Measurements from ENCODE around the gene EPS8L3.

DNA sequence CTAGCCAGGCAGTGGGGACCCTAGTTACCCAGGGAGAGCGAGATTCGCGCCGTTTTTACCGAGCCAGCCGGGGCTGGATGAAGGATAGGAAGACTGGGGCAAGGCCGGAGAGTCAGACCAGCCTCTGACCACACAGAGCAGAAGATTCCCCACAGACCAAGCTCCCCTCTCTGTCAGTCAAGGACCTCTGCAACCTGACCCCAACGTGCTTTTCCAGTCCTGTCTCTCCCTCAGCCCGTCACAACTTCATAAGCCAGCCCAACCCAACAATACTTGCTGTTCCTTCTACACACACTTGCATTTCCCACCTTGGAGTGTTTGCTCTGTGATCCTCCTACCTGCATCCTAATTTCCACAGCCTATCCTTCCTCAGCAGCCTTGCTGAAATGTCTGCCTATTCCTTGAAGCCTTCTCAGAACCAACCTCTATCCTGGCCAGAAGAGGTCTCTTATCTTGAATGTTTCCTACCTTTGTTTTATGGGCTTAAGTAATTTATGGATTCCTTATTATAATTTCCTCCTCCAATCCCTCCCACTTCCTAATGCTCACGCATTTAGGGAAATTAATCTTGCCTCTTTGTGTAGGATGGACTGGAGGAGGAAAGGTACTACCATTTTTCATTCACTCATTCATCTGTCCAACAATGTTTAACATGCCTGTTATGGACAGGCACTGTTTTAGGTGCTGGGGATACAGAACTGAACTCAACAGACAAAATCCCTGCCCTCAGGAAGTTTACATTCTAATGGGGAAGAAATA lies 22.9 kb downstream of the EPS8L3 start, which contains the start of gene GSTM3:
- TF ChIP-seq, protein P1, sequence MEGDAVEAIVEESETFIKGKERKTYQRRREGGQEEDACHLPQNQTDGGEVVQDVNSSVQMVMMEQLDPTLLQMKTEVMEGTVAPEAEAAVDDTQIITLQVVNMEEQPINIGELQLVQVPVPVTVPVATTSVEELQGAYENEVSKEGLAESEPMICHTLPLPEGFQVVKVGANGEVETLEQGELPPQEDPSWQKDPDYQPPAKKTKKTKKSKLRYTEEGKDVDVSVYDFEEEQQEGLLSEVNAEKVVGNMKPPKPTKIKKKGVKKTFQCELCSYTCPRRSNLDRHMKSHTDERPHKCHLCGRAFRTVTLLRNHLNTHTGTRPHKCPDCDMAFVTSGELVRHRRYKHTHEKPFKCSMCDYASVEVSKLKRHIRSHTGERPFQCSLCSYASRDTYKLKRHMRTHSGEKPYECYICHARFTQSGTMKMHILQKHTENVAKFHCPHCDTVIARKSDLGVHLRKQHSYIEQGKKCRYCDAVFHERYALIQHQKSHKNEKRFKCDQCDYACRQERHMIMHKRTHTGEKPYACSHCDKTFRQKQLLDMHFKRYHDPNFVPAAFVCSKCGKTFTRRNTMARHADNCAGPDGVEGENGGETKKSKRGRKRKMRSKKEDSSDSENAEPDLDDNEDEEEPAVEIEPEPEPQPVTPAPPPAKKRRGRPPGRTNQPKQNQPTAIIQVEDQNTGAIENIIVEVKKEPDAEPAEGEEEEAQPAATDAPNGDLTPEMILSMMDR (IDR thresholded peaks at IDR 0.05), result no peak
- TF ChIP-seq POLR2AphosphoS5 (IDR thresholded peaks at IDR 0.05; ENCODE audit: low read depth, low read length) (no peak), SIN3A (IDR thresholded peaks at IDR 0.05; ENCODE audit: borderline replicate concordance, low read depth, low read length) (no peak), FOXJ3 (CRISPR knock-in tag; IDR thresholded peaks at IDR 0.05) (no peak), ELF1 (IDR thresholded peaks at IDR 0.05) (no peak), FOSL2 (IDR thresholded peaks at IDR 0.05; ENCODE audit: borderline replicate concordance, low read depth) (no peak), TAF1 (IDR thresholded peaks at IDR 0.05; ENCODE audit: borderline replicate concordance, low read depth, low read length) (no peak), RAD21 (IDR thresholded peaks at IDR 0.05; ENCODE audit: low read length) (no peak), GATA2 (CRISPR knock-in tag; IDR thresholded peaks at IDR 0.05) (no peak)
- TF ChIP-seq, protein P2, sequence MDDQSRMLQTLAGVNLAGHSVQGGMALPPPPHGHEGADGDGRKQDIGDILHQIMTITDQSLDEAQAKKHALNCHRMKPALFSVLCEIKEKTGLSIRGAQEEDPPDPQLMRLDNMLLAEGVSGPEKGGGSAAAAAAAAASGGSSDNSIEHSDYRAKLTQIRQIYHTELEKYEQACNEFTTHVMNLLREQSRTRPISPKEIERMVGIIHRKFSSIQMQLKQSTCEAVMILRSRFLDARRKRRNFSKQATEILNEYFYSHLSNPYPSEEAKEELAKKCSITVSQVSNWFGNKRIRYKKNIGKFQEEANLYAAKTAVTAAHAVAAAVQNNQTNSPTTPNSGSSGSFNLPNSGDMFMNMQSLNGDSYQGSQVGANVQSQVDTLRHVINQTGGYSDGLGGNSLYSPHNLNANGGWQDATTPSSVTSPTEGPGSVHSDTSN (IDR thresholded peaks at IDR 0.05), result no peak
- TF ChIP-seq, protein P3, sequence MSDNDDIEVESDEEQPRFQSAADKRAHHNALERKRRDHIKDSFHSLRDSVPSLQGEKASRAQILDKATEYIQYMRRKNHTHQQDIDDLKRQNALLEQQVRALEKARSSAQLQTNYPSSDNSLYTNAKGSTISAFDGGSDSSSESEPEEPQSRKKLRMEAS (IDR thresholded peaks at IDR 0.05; ENCODE audit: low read depth), result no peak
